GM19397 (cell line): ENCODE data around the gene CSTF3.
"Not testable (repeated sequence)": the region's sequence is repeated elsewhere in the genome, so short reads cannot be mapped to it uniquely, and the experiment has no call there.

Experiments used
- ATAC-seq: cut with Tn5 transposase; IDR thresholded peaks from one replicate; pipeline ENCODE4 v1.9.1; 2021; ENCODE audit warnings: mild to moderate bottlenecking, moderate library complexity; ENCODE audit not compliant: unreplicated experiment

CSTF3 gene

GRCh38 chr11:33162831-33163230 lies 1.6 kb upstream of the CSTF3 start:
- ATAC-seq: no peak

- ATAC-seq: no peak
Measured at GRCh38 chr11:33160587-33160986, 693 bp downstream of the CSTF3 start.

- ATAC-seq: no peak
Measured at GRCh38 chr11:33160136-33160535, 1.1 kb downstream of the CSTF3 start.

GRCh38 chr11:33159378-33159867 lies 1.9 kb downstream of the CSTF3 start:
- ATAC-seq: not testable (repeated sequence)

GRCh38 chr11:33158596-33159275 lies 2.5 kb downstream of the CSTF3 start:
- no peak for ATAC-seq

GRCh38 chr11:33157103-33158027 lies 3.9 kb downstream of the CSTF3 start:
- ATAC-seq: no peak

GRCh38 chr11:33151399-33151798 lies 9.9 kb downstream of the CSTF3 start:
- ATAC-seq: no peak

GRCh38 chr11:33147559-33147958 lies 13.7 kb downstream of the CSTF3 start:
- no peak for ATAC-seq

GRCh38 chr11:33135768-33136443 lies 25.4 kb downstream of the CSTF3 start:
- no peak for ATAC-seq

- no peak for ATAC-seq
Measured at GRCh38 chr11:33135216-33135615, 26.1 kb downstream of the CSTF3 start.

GRCh38 chr11:33134276-33134675 lies 27.0 kb downstream of the CSTF3 start:
- no peak for ATAC-seq

GRCh38 chr11:33133761-33134160 lies 27.5 kb downstream of the CSTF3 start:
- no peak for ATAC-seq

- ATAC-seq: no peak
Measured at GRCh38 chr11:33132510-33132909, 28.8 kb downstream of the CSTF3 start.

- ATAC-seq: no peak
Measured at GRCh38 chr11:33128739-33129138, 32.5 kb downstream of the CSTF3 start.

- ATAC-seq: no peak
Measured at GRCh38 chr11:33125611-33126010, 35.7 kb downstream of the CSTF3 start.

GRCh38 chr11:33125025-33125424 lies 36.3 kb downstream of the CSTF3 start:
- ATAC-seq: no peak

GRCh38 chr11:33122696-33123095 lies 38.6 kb downstream of the CSTF3 start:
- ATAC-seq: not testable (repeated sequence)

GRCh38 chr11:33116535-33116934 lies 44.7 kb downstream of the CSTF3 start:
- ATAC-seq: no peak

GRCh38 chr11:33110083-33110482 lies 51.2 kb downstream of the CSTF3 start:
- no peak for ATAC-seq

GRCh38 chr11:33109294-33109895 lies 51.9 kb downstream of the CSTF3 start:
- ATAC-seq: no peak

GRCh38 chr11:33103836-33104235 lies 57.4 kb downstream of the CSTF3 start:
- no peak for ATAC-seq
